ENCODE data around the gene THPO. TPM values are rescaled to one million over a fixed set of nuclear protein-coding genes. Genes with fewer than 3 reads are reported as not detected.

The THPO gene
- total RNA-seq, 1 donor from 2014 or later = 0.24 TPM

- Histone ChIP-seq H3K9me3 (no peaks in the 10 kb centered on the region), H3K27me3 (ENCODE audit: low read depth) (no peaks in the 10 kb centered on the region), H3K27ac (no peak overlapping the region), H3K4me3 (no peak overlapping the region), H3K4me1 (no peaks in the 10 kb centered on the region), H3K36me3 (peaks cover 6% of the 10 kb centered on the region)
- intact Hi-C loops (cut with DNase I) = no loop called here
- ATAC-seq (no peak), DNase-seq (no peak)
- TF ChIP-seq CTCF (IDR thresholded peaks at IDR 0.05) = no peak
Measured at GRCh38 chr3:184352149-184352785, 25.7 kb downstream of the THPO start.

GRCh38 chr3:184351511-184352148 is 26.4 kb downstream of the THPO start:
- Histone ChIP-seq H3K27ac (no peak overlapping the region), H3K9me3 (no peaks in the 10 kb centered on the region), H3K4me1 (no peaks in the 10 kb centered on the region), H3K36me3 (peaks cover under 1% of the 10 kb centered on the region), H3K4me3 (no peak overlapping the region), H3K27me3 (ENCODE audit: low read depth) (no peaks in the 10 kb centered on the region)
- no peak for ATAC-seq
- no peak for DNase-seq
- intact Hi-C loops (cut with DNase I) = no loop called here
- no peak for TF ChIP-seq CTCF (IDR thresholded peaks at IDR 0.05)

- peaks cover 4% of the 10 kb centered on the region for H3K4me1 ChIP-seq
- H3K27ac ChIP-seq = no peak overlapping the region
- DNase-seq = no peak
- H3K9me3 ChIP-seq = no peaks in the 10 kb centered on the region
- ATAC-seq = no peak
- TF ChIP-seq CTCF (IDR thresholded peaks at IDR 0.05) = no peak
- no peaks in the 10 kb centered on the region for H3K36me3 ChIP-seq
- H3K27me3 ChIP-seq (ENCODE audit: low read depth) = no peaks in the 10 kb centered on the region
- intact Hi-C loops (cut with DNase I) = no loop called here
- H3K4me3 ChIP-seq = no peak overlapping the region
Measured at GRCh38 chr3:184350618-184351017, 27.4 kb downstream of the THPO start.

- no peaks in the 10 kb centered on the region for H3K9me3 ChIP-seq
- no peaks in the 10 kb centered on the region for H3K27me3 ChIP-seq (ENCODE audit: low read depth)
- no peak for ATAC-seq
- no peak overlapping the region for H3K4me3 ChIP-seq
- peaks cover 2% of the 10 kb centered on the region for H3K36me3 ChIP-seq
- intact Hi-C loops (cut with DNase I) = no loop called here
- DNase-seq = no peak
- H3K4me1 ChIP-seq = peaks cover 8% of the 10 kb centered on the region
- H3K27ac ChIP-seq = no peak overlapping the region
- TF ChIP-seq CTCF (IDR thresholded peaks at IDR 0.05) = no peak
Measured at GRCh38 chr3:184349563-184350470, 28.2 kb downstream of the THPO start.

GRCh38 chr3:184348057-184348382 is 30.0 kb downstream of the THPO start:
- ATAC-seq = no peak
- Histone ChIP-seq H3K27ac (no peak overlapping the region), H3K4me1 (peaks cover 8% of the 10 kb centered on the region), H3K4me3 (no peak overlapping the region), H3K36me3 (peaks cover 16% of the 10 kb centered on the region), H3K9me3 (no peaks in the 10 kb centered on the region), H3K27me3 (ENCODE audit: low read depth) (no peaks in the 10 kb centered on the region)
- TF ChIP-seq CTCF (IDR thresholded peaks at IDR 0.05) = no peak
- intact Hi-C loops (cut with DNase I) = no loop called here
- no peak for DNase-seq
